WTC11 (cell line): ENCODE data around the gene SLC2A9. TPM values are rescaled to one million over a fixed set of nuclear protein-coding genes. Genes with fewer than 3 reads are reported as not detected.

Experiments
- ATAC-seq: fragments of 200-7000 bp; cut with Tn5 transposase; 2 replicates; pipeline ENCODE4 v1.10.0; 2021; ENCODE audit warnings: mild to moderate bottlenecking, moderate library complexity
- CTCF ChIA-PET: fragments of 300-600 bp; sonication (Branson Sonifier 250); formaldehyde crosslinking; loops from one replicate; lab custom pipeline; 2021; ENCODE audit warnings: antibody characterized with exemption; lab: Charles Lee
- POLR2A ChIA-PET: fragments of 350-600 bp; sonication (Branson Sonifier 250); formaldehyde crosslinking; loops from one replicate; lab custom pipeline; 2021; ENCODE audit warnings: antibody characterized with exemption; lab: Charles Lee
- DNase-seq: peaks from one replicate; pipeline ENCODE4 v3.0.0; 2021; ENCODE audit warnings: low spot score
- H3K27ac Mint-ChIP-seq: 2 replicates; pipeline ENCODE4 v1.8.0; 2021; ENCODE audit warnings: mixed read lengths
- H3K27me3 Mint-ChIP-seq: 2 replicates; pipeline ENCODE4 v1.8.0; 2021; ENCODE audit warnings: low read depth, mild to moderate bottlenecking, moderate library complexity, mixed read lengths
- H3K36me3 Mint-ChIP-seq: 2 replicates; pipeline ENCODE4 v1.8.0; 2021; ENCODE audit warnings: mixed read lengths
- H3K4me1 Mint-ChIP-seq: 2 replicates; pipeline ENCODE4 v1.8.0; 2022; ENCODE audit warnings: mixed read lengths
- H3K4me3 Mint-ChIP-seq: 2 replicates; pipeline ENCODE4 v1.8.0; 2021; ENCODE audit warnings: mild to moderate bottlenecking, moderate library complexity, mixed read lengths
- H3K9me3 Mint-ChIP-seq: 2 replicates; pipeline ENCODE4 v1.8.0; 2021; ENCODE audit warnings: mixed read lengths
- AR ChIP-seq: fragments of 250-450 bp; sonication (Bioruptor Pico); IDR thresholded peaks from 2 replicates; pipeline ENCODE4 v1.9.0; 2021; ENCODE audit warnings: mild to moderate bottlenecking
- ATF3 ChIP-seq: sonication (generic); formaldehyde crosslinking; conservative IDR thresholded peaks from 2 replicates; pipeline ENCODE4 v1.8.1; 2022; ENCODE audit warnings: mild to moderate bottlenecking, missing genetic modification reagents
- CREB1 ChIP-seq: sonication (generic); formaldehyde crosslinking; IDR thresholded peaks from 2 replicates; pipeline ENCODE4 v1.8.0; 2023; ENCODE audit warnings: mild to moderate bottlenecking, missing genetic modification reagents
- E2F1 ChIP-seq: sonication (generic); formaldehyde crosslinking; IDR thresholded peaks from 2 replicates; pipeline ENCODE4 v1.8.0; 2022; ENCODE audit warnings: mild to moderate bottlenecking, missing genetic modification reagents
- EMX1 ChIP-seq: fragments of 250-450 bp; sonication (Bioruptor Pico); IDR thresholded peaks from 2 replicates; pipeline ENCODE4 v1.8.0; 2021; ENCODE audit warnings: mild to moderate bottlenecking
- ETV6 ChIP-seq: sonication (generic); formaldehyde crosslinking; IDR thresholded peaks from 2 replicates; pipeline ENCODE4 v1.8.1; 2022; ENCODE audit warnings: mild to moderate bottlenecking, missing genetic modification reagents
- GABPB1 ChIP-seq: sonication (generic); formaldehyde crosslinking; IDR thresholded peaks from 2 replicates; pipeline ENCODE4 v1.8.1; 2023; ENCODE audit warnings: mild to moderate bottlenecking, missing genetic modification reagents
- GRHL2 ChIP-seq: fragments of 250-450 bp; sonication (Bioruptor Pico); IDR thresholded peaks from 2 replicates; pipeline ENCODE4 v1.8.0; 2022; ENCODE audit warnings: mild to moderate bottlenecking, moderate library complexity; ENCODE audit not compliant: insufficient replicate concordance, severe bottlenecking
- MXD4 ChIP-seq: fragments of 250-450 bp; sonication (Bioruptor Pico); IDR thresholded peaks from 2 replicates; pipeline ENCODE4 v1.8.0; 2021; ENCODE audit warnings: mild to moderate bottlenecking, moderate library complexity, borderline replicate concordance
- NFATC4 ChIP-seq: fragments of 250-450 bp; sonication (Bioruptor Pico); IDR thresholded peaks from 2 replicates; pipeline ENCODE4 v1.9.0; 2021; ENCODE audit warnings: mild to moderate bottlenecking
- NFE2L1 ChIP-seq: sonication (generic); formaldehyde crosslinking; IDR thresholded peaks from 2 replicates; pipeline ENCODE4 v1.8.1; 2023; ENCODE audit warnings: missing genetic modification reagents
- NR3C1 ChIP-seq: sonication (generic); formaldehyde crosslinking; conservative IDR thresholded peaks from 2 replicates; pipeline ENCODE4 v1.8.1; 2023; ENCODE audit warnings: low read depth, mild to moderate bottlenecking, missing genetic modification reagents
- OVOL2 ChIP-seq: fragments of 250-450 bp; sonication (Bioruptor Pico); IDR thresholded peaks from 2 replicates; pipeline ENCODE4 v1.9.0; 2021; ENCODE audit warnings: mild to moderate bottlenecking, borderline replicate concordance
- PREB ChIP-seq: sonication (generic); formaldehyde crosslinking; IDR thresholded peaks from 2 replicates; pipeline ENCODE4 v1.8.1; 2022; ENCODE audit warnings: mild to moderate bottlenecking, missing genetic modification reagents, moderate library complexity, borderline replicate concordance
- PRRX2 ChIP-seq: fragments of 250-450 bp; sonication (Bioruptor Pico); IDR thresholded peaks from 2 replicates; pipeline ENCODE4 v1.8.0; 2021; ENCODE audit warnings: mild to moderate bottlenecking
- RORB ChIP-seq: fragments of 250-450 bp; sonication (Bioruptor Pico); IDR thresholded peaks from 2 replicates; pipeline ENCODE4 v1.9.0; 2021; ENCODE audit warnings: mild to moderate bottlenecking
- SMAD3 ChIP-seq: sonication (generic); formaldehyde crosslinking; IDR thresholded peaks from 2 replicates; pipeline ENCODE4 v1.8.0; 2022; ENCODE audit warnings: missing genetic modification reagents, mild to moderate bottlenecking, borderline replicate concordance
- SP1 ChIP-seq: sonication (generic); formaldehyde crosslinking; conservative IDR thresholded peaks from 2 replicates; pipeline ENCODE4 v1.8.1; 2022; ENCODE audit warnings: missing genetic modification reagents
- TCF7 ChIP-seq: sonication (generic); formaldehyde crosslinking; IDR thresholded peaks from 2 replicates; pipeline ENCODE4 v1.8.0; 2022; ENCODE audit warnings: mild to moderate bottlenecking, low read depth, missing genetic modification reagents, moderate library complexity
- TEAD4 ChIP-seq: sonication (generic); formaldehyde crosslinking; IDR thresholded peaks from 2 replicates; pipeline ENCODE4 v1.8.0; 2022; ENCODE audit warnings: mild to moderate bottlenecking, missing genetic modification reagents
- ZNF121 ChIP-seq: sonication (generic); formaldehyde crosslinking; IDR thresholded peaks from 2 replicates; pipeline ENCODE4 v1.8.0; 2023; ENCODE audit warnings: missing genetic modification reagents
- ZNF416 ChIP-seq: fragments of 250-450 bp; sonication (Bioruptor Pico); IDR thresholded peaks from 2 replicates; pipeline ENCODE4 v1.9.0; 2021; ENCODE audit warnings: mild to moderate bottlenecking, inconsistent platforms
- total RNA-seq: library from RNA; stranded (reverse); gene quantifications from 3 replicates; pipeline ENCODE4 v1.2.3, GENCODE V29; 2021
- TF ChIP-seq, protein P1 (sequence below): sonication (generic); formaldehyde crosslinking; IDR thresholded peaks from 2 replicates; pipeline ENCODE4 v1.8.0; 2023; ENCODE audit warnings: missing genetic modification reagents, mild to moderate bottlenecking, borderline replicate concordance

Gene SLC2A9
- total RNA-seq, 1 experiment from 2014 or later, result not detected

- POLR2A ChIA-PET, result no interaction called here
- no peak for ATAC-seq
Observed at GRCh38 chr4:10045481-10045880, 24.2 kb upstream of the SLC2A9 start.

GRCh38 chr4:10041036-10041435 lies 19.7 kb upstream of the SLC2A9 start:
- CTCF ChIA-PET, result interaction anchor here (0.6 to 1.1 kb wide), 2 partner anchors 26 to 196 kb away, joined by 3 to 6 read pairs; no protein-coding TSS in a partner anchor
- no peak overlapping the region for H3K4me3 Mint-ChIP-seq
- POLR2A ChIA-PET, result no interaction called here
- no peak for ATAC-seq
- no peak for DNase-seq
- no peak overlapping the region for H3K27ac Mint-ChIP-seq
- H3K27me3 Mint-ChIP-seq, result no peaks in the 10 kb centered on the region; the same call in 1 of the 2 replicates
- H3K4me1 Mint-ChIP-seq, result no peaks in the 10 kb centered on the region; the same call in 1 of the 2 replicates
- H3K36me3 Mint-ChIP-seq, result peaks cover 7% of the 10 kb centered on the region; the same call in 1 of the 2 replicates
- no peak for TF ChIP-seq EMX1
- no peak for TF ChIP-seq TCF7
- TF ChIP-seq SP1, result no peak
- TF ChIP-seq PRRX2 (CRISPR knock-in tag), result no peak
- TF ChIP-seq TEAD4 (CRISPR knock-in tag), result no peak
- TF ChIP-seq NFE2L1, result no peak
- TF ChIP-seq NFATC4 (CRISPR knock-in tag), result no peak
- no peak for TF ChIP-seq ETV6 (CRISPR knock-in tag)
- TF ChIP-seq ZNF416 (CRISPR knock-in tag), result no peak
- no peak for TF ChIP-seq RORB (CRISPR knock-in tag)
- no peak for TF ChIP-seq OVOL2 (CRISPR knock-in tag)
- TF ChIP-seq GABPB1 (CRISPR knock-in tag), result no peak
- TF ChIP-seq PREB, result no peak
- TF ChIP-seq SMAD3 (CRISPR knock-in tag), result no peak
- TF ChIP-seq E2F1 (CRISPR knock-in tag), result no peak
- TF ChIP-seq, protein P1, sequence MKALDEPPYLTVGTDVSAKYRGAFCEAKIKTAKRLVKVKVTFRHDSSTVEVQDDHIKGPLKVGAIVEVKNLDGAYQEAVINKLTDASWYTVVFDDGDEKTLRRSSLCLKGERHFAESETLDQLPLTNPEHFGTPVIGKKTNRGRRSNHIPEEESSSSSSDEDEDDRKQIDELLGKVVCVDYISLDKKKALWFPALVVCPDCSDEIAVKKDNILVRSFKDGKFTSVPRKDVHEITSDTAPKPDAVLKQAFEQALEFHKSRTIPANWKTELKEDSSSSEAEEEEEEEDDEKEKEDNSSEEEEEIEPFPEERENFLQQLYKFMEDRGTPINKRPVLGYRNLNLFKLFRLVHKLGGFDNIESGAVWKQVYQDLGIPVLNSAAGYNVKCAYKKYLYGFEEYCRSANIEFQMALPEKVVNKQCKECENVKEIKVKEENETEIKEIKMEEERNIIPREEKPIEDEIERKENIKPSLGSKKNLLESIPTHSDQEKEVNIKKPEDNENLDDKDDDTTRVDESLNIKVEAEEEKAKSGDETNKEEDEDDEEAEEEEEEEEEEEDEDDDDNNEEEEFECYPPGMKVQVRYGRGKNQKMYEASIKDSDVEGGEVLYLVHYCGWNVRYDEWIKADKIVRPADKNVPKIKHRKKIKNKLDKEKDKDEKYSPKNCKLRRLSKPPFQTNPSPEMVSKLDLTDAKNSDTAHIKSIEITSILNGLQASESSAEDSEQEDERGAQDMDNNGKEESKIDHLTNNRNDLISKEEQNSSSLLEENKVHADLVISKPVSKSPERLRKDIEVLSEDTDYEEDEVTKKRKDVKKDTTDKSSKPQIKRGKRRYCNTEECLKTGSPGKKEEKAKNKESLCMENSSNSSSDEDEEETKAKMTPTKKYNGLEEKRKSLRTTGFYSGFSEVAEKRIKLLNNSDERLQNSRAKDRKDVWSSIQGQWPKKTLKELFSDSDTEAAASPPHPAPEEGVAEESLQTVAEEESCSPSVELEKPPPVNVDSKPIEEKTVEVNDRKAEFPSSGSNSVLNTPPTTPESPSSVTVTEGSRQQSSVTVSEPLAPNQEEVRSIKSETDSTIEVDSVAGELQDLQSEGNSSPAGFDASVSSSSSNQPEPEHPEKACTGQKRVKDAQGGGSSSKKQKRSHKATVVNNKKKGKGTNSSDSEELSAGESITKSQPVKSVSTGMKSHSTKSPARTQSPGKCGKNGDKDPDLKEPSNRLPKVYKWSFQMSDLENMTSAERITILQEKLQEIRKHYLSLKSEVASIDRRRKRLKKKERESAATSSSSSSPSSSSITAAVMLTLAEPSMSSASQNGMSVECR (CRISPR knock-in tag), result no peak
- TF ChIP-seq NR3C1 (CRISPR knock-in tag), result no peak
- TF ChIP-seq ZNF121, result no peak
- no peak for TF ChIP-seq AR (CRISPR knock-in tag)
- H3K9me3 Mint-ChIP-seq, result peaks cover 12% of the 10 kb centered on the region

More at GRCh38 chr4:10045481-10045880, 24.2 kb upstream of the SLC2A9 start:
- Mint-ChIP-seq H3K4me1 (peaks cover 14% of the 10 kb centered on the region), H3K27me3 (no peaks in the 10 kb centered on the region; the same call in none of the 2 replicates), H3K4me3 (no peak overlapping the region), H3K9me3 (peaks cover 24% of the 10 kb centered on the region), H3K27ac (no peak overlapping the region), H3K36me3 (peaks cover 7% of the 10 kb centered on the region; the same call in 1 of the 2 replicates)
- TF ChIP-seq PREB (no peak), GRHL2 (no peak), MXD4 (CRISPR knock-in tag) (no peak), ATF3 (CRISPR knock-in tag) (no peak), CREB1 (no peak)
- CTCF ChIA-PET, result no interaction called here
- DNase-seq, result no peak
